ENCODE results near the gene NINL. TPM values are rescaled to one million over a fixed set of nuclear protein-coding genes. Genes with fewer than 3 reads are reported as not detected.

Gene NINL
- total RNA-seq, 1 donor from 2014 or later: 5.0 TPM

- DNase-seq (ENCODE audit: low spot score): peak; percentile 28
Observed at GRCh38 chr20:25503936-25504335, 81.4 kb downstream of the NINL start.

- peak; percentile 43 for DNase-seq (ENCODE audit: low spot score)
Observed at GRCh38 chr20:25503051-25503639, 82.2 kb downstream of the NINL start.

- DNase-seq (ENCODE audit: low spot score): no peak
Observed at GRCh38 chr20:25500880-25501351, 84.4 kb downstream of the NINL start.

GRCh38 chr20:25499855-25500434 lies 85.4 kb downstream of the NINL start:
- no peak for DNase-seq (ENCODE audit: low spot score)

GRCh38 chr20:25499031-25499430 lies 86.3 kb downstream of the NINL start:
- no peak for DNase-seq (ENCODE audit: low spot score)

- DNase-seq (ENCODE audit: low spot score): no peak
Observed at GRCh38 chr20:25498280-25498606, 87.1 kb downstream of the NINL start.

GRCh38 chr20:25497586-25498279 lies 87.6 kb downstream of the NINL start:
- no peak for DNase-seq (ENCODE audit: low spot score)

GRCh38 chr20:25496968-25497401 lies 88.3 kb downstream of the NINL start:
- no peak for DNase-seq (ENCODE audit: low spot score)

- DNase-seq (ENCODE audit: low spot score): no peak
Observed at GRCh38 chr20:25496165-25496967, 89.0 kb downstream of the NINL start.

- DNase-seq (ENCODE audit: low spot score): no peak
Observed at GRCh38 chr20:25495189-25495824, 90.0 kb downstream of the NINL start.

- no peak for DNase-seq (ENCODE audit: low spot score)
Observed at GRCh38 chr20:25494506-25495188, 90.7 kb downstream of the NINL start.

- no peak for DNase-seq (ENCODE audit: low spot score)
Observed at GRCh38 chr20:25493748-25494505, 91.4 kb downstream of the NINL start.

GRCh38 chr20:25493137-25493536 lies 92.2 kb downstream of the NINL start:
- DNase-seq (ENCODE audit: low spot score): no peak

- DNase-seq (ENCODE audit: low spot score): no peak
Observed at GRCh38 chr20:25491446-25492038, 93.8 kb downstream of the NINL start.

- no peak for DNase-seq (ENCODE audit: low spot score)
Observed at GRCh38 chr20:25490656-25491445, 94.5 kb downstream of the NINL start.

GRCh38 chr20:25489221-25489871 lies 96.0 kb downstream of the NINL start:
- DNase-seq (ENCODE audit: low spot score): no peak

GRCh38 chr20:25487975-25488374 lies 97.4 kb downstream of the NINL start:
- DNase-seq (ENCODE audit: low spot score): no peak

- no peak for DNase-seq (ENCODE audit: low spot score)
Observed at GRCh38 chr20:25487306-25487705, 98.0 kb downstream of the NINL start.

All from mesenteric fat pad (tissue), 1 donor.